DND-41 (cell line): ENCODE results near the gene MVB12B.

ENCODE experiments used
- ATAC-seq: fragments of 200-7000 bp; cut with Tn5 transposase; 3 replicates; pipeline ENCODE4 v1.9.1; 2021; ENCODE audit warnings: low read depth; ENCODE audit not compliant: insufficient read depth
- DNase-seq: peaks from one replicate; pipeline ENCODE4 v3.0.0-alpha.2; 2020
- H2AFZ ChIP-seq: 2 replicates; pipeline ENCODE4 v1.6.0; 2012; ENCODE audit warnings: low read depth, low read length
- H3K27ac ChIP-seq: 2 replicates; pipeline ENCODE4 v1.5.1; 2012; ENCODE audit warnings: low read length, inconsistent platforms
- H3K27me3 ChIP-seq: fragments of 200-600 bp; sonication (generic); 2 replicates; pipeline ENCODE4 v1.6.0; 2012; ENCODE audit warnings: low read length, mild to moderate bottlenecking, inconsistent platforms; ENCODE audit not compliant: insufficient read depth, poor library complexity
- H3K36me3 ChIP-seq: 2 replicates; pipeline ENCODE4 v1.5.1; 2012; ENCODE audit warnings: low read length, inconsistent platforms; ENCODE audit not compliant: insufficient read depth
- H3K4me1 ChIP-seq: 2 replicates; pipeline ENCODE4 v1.5.1; 2012; ENCODE audit warnings: mild to moderate bottlenecking, low read length; ENCODE audit not compliant: insufficient read depth
- H3K4me2 ChIP-seq: 2 replicates; pipeline ENCODE4 v1.6.0; 2012; ENCODE audit warnings: mild to moderate bottlenecking, moderate library complexity, low read length, inconsistent platforms; ENCODE audit not compliant: insufficient read depth
- H3K4me3 ChIP-seq, 2 experiments: fragments of 200-600 bp in 1 of 2; shearing (Covaris generic) in 1 of 2; 2 replicates each; pipeline ENCODE4 v1.5.1; 2012 to 2016; ENCODE audit warnings: inconsistent platforms in 2 of 2, low read length in 2 of 2, mild to moderate bottlenecking in 2 of 2, low read depth in 1 of 2, moderate library complexity in 1 of 2
- H3K79me2 ChIP-seq: 2 replicates; pipeline ENCODE4 v1.6.0; 2012; ENCODE audit warnings: low read length, inconsistent platforms; ENCODE audit not compliant: insufficient read depth
- H3K9ac ChIP-seq: 2 replicates; pipeline ENCODE4 v1.6.0; 2012; ENCODE audit warnings: low read depth, mild to moderate bottlenecking, inconsistent platforms, low read length, moderate library complexity
- H3K9me3 ChIP-seq: 2 replicates; pipeline ENCODE4 v1.5.1; 2012; ENCODE audit warnings: low read length, moderate library complexity, mild to moderate bottlenecking, inconsistent platforms; ENCODE audit not compliant: insufficient read depth, severe bottlenecking
- H4K20me1 ChIP-seq: 2 replicates; pipeline ENCODE4 v1.6.0; 2012; ENCODE audit warnings: low read length; ENCODE audit not compliant: insufficient read depth
- EZH2 ChIP-seq: IDR thresholded peaks from 3 replicates; pipeline ENCODE4 v1.6.1; 2012; ENCODE audit warnings: borderline replicate concordance, low read depth, mild to moderate bottlenecking, moderate library complexity, low read length, inconsistent platforms; ENCODE audit not compliant: severe bottlenecking
- TF ChIP-seq, protein P1 (sequence below): IDR thresholded peaks from 2 replicates; pipeline ENCODE4 v1.5.1; 2012; ENCODE audit warnings: borderline replicate concordance, low read length, moderate library complexity, mild to moderate bottlenecking; ENCODE audit not compliant: poor library complexity, severe bottlenecking; ENCODE audit errors: extremely low read depth

Gene MVB12B

GRCh38 chr9:126395439-126396212 lies 69.0 kb downstream of the MVB12B start:
- H3K9ac ChIP-seq = no peak overlapping the region
- H3K4me2 ChIP-seq = no peak overlapping the region
- no peaks in the 10 kb centered on the region for H3K79me2 ChIP-seq
- H3K4me1 ChIP-seq = 0 out of 2 replicates have a peak, but pooled peaks cover 3% of the 10 kb centered on the region
- TF ChIP-seq, protein P1, sequence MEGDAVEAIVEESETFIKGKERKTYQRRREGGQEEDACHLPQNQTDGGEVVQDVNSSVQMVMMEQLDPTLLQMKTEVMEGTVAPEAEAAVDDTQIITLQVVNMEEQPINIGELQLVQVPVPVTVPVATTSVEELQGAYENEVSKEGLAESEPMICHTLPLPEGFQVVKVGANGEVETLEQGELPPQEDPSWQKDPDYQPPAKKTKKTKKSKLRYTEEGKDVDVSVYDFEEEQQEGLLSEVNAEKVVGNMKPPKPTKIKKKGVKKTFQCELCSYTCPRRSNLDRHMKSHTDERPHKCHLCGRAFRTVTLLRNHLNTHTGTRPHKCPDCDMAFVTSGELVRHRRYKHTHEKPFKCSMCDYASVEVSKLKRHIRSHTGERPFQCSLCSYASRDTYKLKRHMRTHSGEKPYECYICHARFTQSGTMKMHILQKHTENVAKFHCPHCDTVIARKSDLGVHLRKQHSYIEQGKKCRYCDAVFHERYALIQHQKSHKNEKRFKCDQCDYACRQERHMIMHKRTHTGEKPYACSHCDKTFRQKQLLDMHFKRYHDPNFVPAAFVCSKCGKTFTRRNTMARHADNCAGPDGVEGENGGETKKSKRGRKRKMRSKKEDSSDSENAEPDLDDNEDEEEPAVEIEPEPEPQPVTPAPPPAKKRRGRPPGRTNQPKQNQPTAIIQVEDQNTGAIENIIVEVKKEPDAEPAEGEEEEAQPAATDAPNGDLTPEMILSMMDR = no peak
- no peak for TF ChIP-seq EZH2
- no peaks in the 10 kb centered on the region for H3K9me3 ChIP-seq
- H3K4me3 ChIP-seq = no peak overlapping the region
- H4K20me1 ChIP-seq = peaks cover 12% of the 10 kb centered on the region; the same call in 1 of the 2 replicates
- ATAC-seq (no peak), DNase-seq (peak; percentile 17)
- H2AFZ ChIP-seq = no peak overlapping the region
- peaks cover 17% of the 10 kb centered on the region; the same call in 1 of the 2 replicates for H3K36me3 ChIP-seq
- H3K27me3 ChIP-seq = no peaks in the 10 kb centered on the region
- no peak overlapping the region for H3K27ac ChIP-seq

GRCh38 chr9:126397056-126397455 lies 70.4 kb downstream of the MVB12B start:
- Histone ChIP-seq H2AFZ (no peak overlapping the region), H3K4me1 (0 out of 2 replicates have a peak, but pooled peaks cover 3% of the 10 kb centered on the region), H3K79me2 (no peaks in the 10 kb centered on the region), H3K27ac (no peak overlapping the region), H4K20me1 (peaks cover 12% of the 10 kb centered on the region; the same call in 1 of the 2 replicates), H3K9ac (no peak overlapping the region), H3K4me2 (no peak overlapping the region), H3K36me3 (peaks cover 16% of the 10 kb centered on the region; the same call in 1 of the 2 replicates), H3K27me3 (no peaks in the 10 kb centered on the region), H3K4me3 (no peak overlapping the region), H3K9me3 (no peaks in the 10 kb centered on the region)
- no peak for TF ChIP-seq EZH2
- TF ChIP-seq, protein P1 = peak; percentile 40
- peak; percentile 72 for DNase-seq
- peak; percentile 92 for ATAC-seq

DNA sequence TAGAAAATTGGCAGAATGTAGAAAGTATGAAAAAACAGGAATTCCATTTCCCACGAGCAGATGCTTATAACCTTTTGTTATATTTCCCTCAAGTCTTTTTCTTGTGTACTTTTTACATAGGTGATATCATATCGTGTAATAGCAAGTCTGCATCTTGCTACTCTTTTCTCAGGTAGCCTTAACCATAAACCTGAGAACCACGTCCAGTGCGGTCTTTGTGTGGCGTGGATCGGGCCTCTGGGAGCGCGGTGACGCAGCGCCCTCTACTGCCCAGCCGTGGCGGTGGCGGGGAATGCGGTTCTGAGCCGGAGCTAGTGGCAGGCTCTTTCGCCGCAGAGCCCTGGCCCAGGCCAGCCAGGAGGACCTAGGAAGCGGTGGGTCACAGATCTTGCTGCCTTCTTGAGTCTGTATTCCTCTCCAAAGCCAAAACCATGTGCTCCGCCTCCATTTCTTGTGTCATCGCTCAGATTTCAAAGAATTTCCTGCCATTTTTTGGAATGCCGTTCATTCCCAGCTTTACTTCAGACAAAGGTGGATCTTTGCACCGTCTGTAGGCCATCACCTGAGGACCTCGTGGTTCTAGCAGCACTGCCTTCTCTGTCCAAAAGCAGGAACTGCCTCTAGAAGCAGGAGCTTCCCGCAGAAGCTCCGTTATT lies 71.9 kb downstream of the MVB12B start:
- H3K9me3 ChIP-seq = no peaks in the 10 kb centered on the region
- peaks cover 12% of the 10 kb centered on the region; the same call in 1 of the 2 replicates for H4K20me1 ChIP-seq
- no peaks in the 10 kb centered on the region for H3K27me3 ChIP-seq
- H2AFZ ChIP-seq = no peak overlapping the region
- DNase-seq (peak; percentile 18), ATAC-seq (no peak)
- H3K4me1 ChIP-seq = 0 out of 2 replicates have a peak, but pooled peaks cover 3% of the 10 kb centered on the region
- H3K36me3 ChIP-seq = peaks cover 9% of the 10 kb centered on the region; the same call in 1 of the 2 replicates
- no peak overlapping the region; the same call in 1 of the 2 replicates for H3K27ac ChIP-seq
- H3K9ac ChIP-seq = no peak overlapping the region
- TF ChIP-seq, protein P1 = peak; percentile 69
- TF ChIP-seq EZH2 = no peak
- no peak overlapping the region for H3K4me3 ChIP-seq
- H3K79me2 ChIP-seq = no peaks in the 10 kb centered on the region
- no peak overlapping the region for H3K4me2 ChIP-seq
